ENCODE data around the gene SPPL3. TPM values are rescaled to one million over a fixed set of nuclear protein-coding genes. Genes with fewer than 3 reads are reported as not detected.

SPPL3 gene
- total RNA-seq, 2 donors from 2014 or later, result 43.5 to 45.7 TPM

DNA sequence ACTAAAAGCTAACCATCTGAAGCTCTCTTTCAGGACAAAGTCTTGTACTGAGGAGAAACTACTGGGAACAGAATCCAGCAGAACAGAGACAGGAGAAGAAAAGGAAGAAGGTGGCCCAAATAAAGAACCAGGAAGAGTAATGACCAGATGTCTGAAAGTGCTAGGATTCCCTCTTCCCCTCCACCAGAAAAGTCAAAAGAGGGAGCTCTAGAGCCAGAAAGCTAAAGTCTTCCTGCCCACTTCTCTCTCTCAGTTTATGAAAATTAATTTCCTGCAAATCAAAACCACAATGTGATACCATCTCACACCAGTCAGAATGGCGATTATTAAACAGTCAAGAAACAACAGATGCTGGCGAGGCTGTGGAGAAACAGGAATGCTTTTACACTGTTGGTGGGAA lies 47.2 kb downstream of the SPPL3 start:
- Mint-ChIP-seq H3K4me3 (peak overlapping the region; percentile 17 to 28), H3K36me3 (ENCODE audit: insufficient read depth in 2 of 2) (peaks cover 5 to 11% of the 10 kb centered on the region in 2 donors), H3K9me3 (peaks cover 2 to 4% of the 10 kb centered on the region in 2 donors), H3K27ac (peak overlapping the region; percentile 53), H3K27me3 (ENCODE audit: low read depth) (no peaks in the 10 kb centered on the region), H3K4me1 (ENCODE audit: low read depth) (peaks cover 44% of the 10 kb centered on the region)
- DNase-seq (no peak), ATAC-seq (replicated peaks in 1 of 2) (no peak)

DNA sequence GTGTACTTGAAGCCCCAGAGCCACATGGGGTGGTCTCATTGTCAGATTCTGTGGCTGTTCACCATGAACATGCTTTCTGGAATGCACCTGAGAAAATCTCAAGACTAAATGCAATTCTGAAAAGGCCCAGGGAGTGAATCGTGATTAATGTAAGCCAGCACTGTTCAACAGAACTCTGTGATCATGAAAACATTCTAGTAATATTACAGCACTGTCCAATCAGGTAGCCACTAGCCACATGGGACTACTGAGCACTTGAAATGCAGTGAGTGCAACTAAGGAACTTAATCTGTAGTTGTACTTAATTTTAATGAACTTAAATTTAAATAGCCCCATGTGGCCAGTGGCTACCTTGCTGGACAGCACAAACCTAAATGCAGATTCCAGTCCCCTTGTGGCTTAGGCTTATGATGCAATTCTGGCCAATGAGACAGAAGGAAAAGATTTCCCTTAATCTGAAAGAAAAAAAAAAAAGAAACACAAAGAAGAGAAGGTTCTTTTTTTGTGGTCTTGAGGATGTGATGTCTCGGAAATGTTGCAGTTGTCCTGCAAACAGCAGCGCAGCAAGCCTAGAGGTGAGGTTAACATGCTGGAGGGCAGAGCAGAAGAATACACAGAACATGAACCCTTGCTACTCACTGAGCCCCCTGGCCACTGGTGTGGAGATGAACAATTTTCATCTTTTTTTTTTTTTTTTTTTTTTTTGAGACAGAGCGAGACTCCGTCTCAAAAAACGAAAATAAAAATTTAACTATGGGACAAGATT lies 48.2 kb downstream of the SPPL3 start:
- ATAC-seq (replicated peaks in 1 of 2) (peak; percentile 65 to 69), DNase-seq (peak in 1 of 2 donors; percentile 17)
- Mint-ChIP-seq H3K27ac (peak overlapping the region; percentile 60), H3K36me3 (ENCODE audit: insufficient read depth in 2 of 2) (peaks cover 5 to 11% of the 10 kb centered on the region in 2 donors), H3K4me3 (peak overlapping the region in 1 of 2 donors; percentile 55), H3K27me3 (ENCODE audit: low read depth) (no peaks in the 10 kb centered on the region), H3K9me3 (peaks cover 2 to 4% of the 10 kb centered on the region in 2 donors), H3K4me1 (ENCODE audit: low read depth) (peaks cover 54% of the 10 kb centered on the region)

DNA sequence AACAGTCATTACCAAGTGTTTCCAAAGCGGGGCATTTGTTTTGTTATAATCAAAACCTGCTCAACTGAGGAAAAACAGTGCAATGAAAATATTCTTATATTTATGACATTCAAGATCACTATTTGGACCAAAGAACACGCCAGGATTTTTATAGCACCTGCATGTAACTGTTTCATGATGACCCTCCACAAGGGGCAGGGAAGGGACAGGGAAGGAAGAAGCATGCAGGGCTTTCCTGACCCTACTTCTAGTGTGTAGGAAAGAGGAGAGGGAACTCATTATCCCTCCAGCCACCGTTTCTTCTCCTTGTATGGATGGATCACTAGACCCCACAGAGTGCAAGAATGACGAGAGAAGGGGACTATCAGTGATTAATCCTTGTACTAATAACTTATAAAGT lies 49.4 kb downstream of the SPPL3 start:
- ATAC-seq (replicated peaks in 1 of 2), result no peak
- no peak for DNase-seq
- peaks cover 5 to 11% of the 10 kb centered on the region in 2 donors for H3K36me3 Mint-ChIP-seq (ENCODE audit: insufficient read depth in 2 of 2)
- peaks cover 66% of the 10 kb centered on the region for H3K4me1 Mint-ChIP-seq (ENCODE audit: low read depth)
- H3K27me3 Mint-ChIP-seq (ENCODE audit: low read depth), result no peaks in the 10 kb centered on the region
- no peak overlapping the region for H3K4me3 Mint-ChIP-seq
- peaks cover 2 to 4% of the 10 kb centered on the region in 2 donors for H3K9me3 Mint-ChIP-seq
- H3K27ac Mint-ChIP-seq, result no peak overlapping the region

DNA sequence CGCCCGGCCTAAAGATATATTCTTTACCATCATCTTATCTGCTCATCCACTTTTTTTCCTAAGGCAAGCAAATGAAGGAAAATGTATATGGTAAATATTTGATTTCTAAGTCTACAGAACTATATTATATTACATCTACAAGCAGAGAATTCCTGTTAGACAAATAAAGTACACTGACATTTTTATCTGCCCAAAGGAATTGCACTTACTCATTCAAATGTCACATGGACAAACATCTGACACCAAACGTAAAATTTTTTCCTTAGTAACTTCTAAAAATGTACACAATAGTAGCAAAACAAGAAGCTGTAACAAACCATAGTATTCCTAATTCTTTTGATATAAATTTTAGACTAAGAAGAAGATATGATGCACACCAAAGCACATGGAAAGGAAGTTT lies 51.0 kb downstream of the SPPL3 start:
- no peak for ATAC-seq (replicated peaks in 1 of 2)
- H3K27ac Mint-ChIP-seq, result no peak overlapping the region

DNA sequence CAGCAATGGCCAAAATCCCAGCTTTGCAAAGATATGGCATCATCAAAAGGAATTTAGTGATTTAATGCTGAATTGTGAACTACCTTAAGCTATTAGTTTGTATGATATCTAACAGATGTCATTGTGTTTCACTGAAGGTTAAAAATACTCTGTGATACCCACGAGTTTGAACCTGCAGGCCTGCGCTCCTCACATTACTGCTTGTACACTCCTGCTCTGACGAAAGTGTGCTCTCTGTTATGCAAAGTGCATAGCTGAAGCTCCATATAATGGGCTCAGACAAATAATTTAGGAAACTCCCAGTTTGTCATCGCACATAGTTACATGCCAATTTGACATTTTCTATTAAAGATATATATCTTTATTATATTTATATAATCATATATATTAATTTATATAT lies 52.2 kb downstream of the SPPL3 start:
- no peaks in the 10 kb centered on the region for H3K27me3 Mint-ChIP-seq (ENCODE audit: low read depth)
- peaks cover 71% of the 10 kb centered on the region for H3K4me1 Mint-ChIP-seq (ENCODE audit: low read depth)
- no peak overlapping the region for H3K27ac Mint-ChIP-seq
- H3K4me3 Mint-ChIP-seq, result no peak overlapping the region
- ATAC-seq (replicated peaks in 1 of 2) (no peak), DNase-seq (no peak)
- no peaks in the 10 kb centered on the region for H3K9me3 Mint-ChIP-seq
- no peaks in the 10 kb centered on the region for H3K36me3 Mint-ChIP-seq (ENCODE audit: insufficient read depth in 2 of 2)

More for the DNA sequence above, 51.0 kb downstream of the SPPL3 start:
- peaks cover 2 to 3% of the 10 kb centered on the region in 2 donors for H3K36me3 Mint-ChIP-seq (ENCODE audit: insufficient read depth in 2 of 2)
- peaks cover 71% of the 10 kb centered on the region for H3K4me1 Mint-ChIP-seq (ENCODE audit: low read depth)
- no peaks in the 10 kb centered on the region for H3K27me3 Mint-ChIP-seq (ENCODE audit: low read depth)
- H3K4me3 Mint-ChIP-seq, result no peak overlapping the region
- peaks cover 0 to 1% of the 10 kb centered on the region in 2 donors for H3K9me3 Mint-ChIP-seq
- no peak for DNase-seq

DNA sequence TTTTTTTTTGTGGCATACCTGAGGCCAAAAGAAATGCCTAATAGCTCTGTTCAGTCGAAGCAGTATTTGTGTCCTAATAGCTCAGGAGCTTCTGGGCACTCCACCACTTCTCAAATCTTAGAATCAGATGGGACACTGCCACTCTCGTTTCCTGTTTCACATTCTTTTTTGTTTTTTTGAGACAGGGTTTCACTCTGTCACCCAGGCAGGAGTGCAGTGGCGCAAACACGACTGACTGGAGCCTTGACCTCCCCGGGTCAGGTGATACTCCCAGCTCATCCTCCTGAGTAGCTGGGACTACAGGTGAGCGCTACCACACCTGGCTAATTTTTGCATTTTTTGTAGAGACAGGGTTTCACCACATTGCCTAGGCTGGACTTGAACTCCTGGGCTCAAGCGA lies 52.7 kb downstream of the SPPL3 start:
- ATAC-seq (replicated peaks in 1 of 2), result no peak
- Mint-ChIP-seq H3K27ac (no peak overlapping the region), H3K4me3 (peak overlapping the region in 1 of 2 donors; percentile 4), H3K4me1 (ENCODE audit: low read depth) (peaks cover 71% of the 10 kb centered on the region), H3K27me3 (ENCODE audit: low read depth) (no peaks in the 10 kb centered on the region), H3K36me3 (ENCODE audit: insufficient read depth in 2 of 2) (no peaks in the 10 kb centered on the region), H3K9me3 (no peaks in the 10 kb centered on the region)
- no peak for DNase-seq

DNA sequence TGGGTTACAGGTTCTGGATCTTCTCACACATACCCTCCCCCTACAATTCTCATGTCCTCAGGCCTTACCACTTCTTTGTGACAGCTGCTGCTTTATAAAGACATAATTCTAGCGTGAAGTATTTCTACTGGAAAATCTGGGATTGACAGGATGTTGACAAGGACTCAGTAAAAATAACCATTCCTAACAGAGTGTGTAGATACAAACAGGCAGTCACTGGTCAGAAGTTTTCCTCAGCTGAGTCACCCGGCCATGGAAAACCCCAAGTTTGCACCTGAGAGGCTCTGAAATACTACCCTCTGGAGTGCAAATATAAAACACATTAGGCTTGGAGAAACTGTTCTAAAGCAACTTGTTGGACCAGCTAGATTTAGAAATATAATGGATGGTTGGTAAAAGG lies 54.4 kb downstream of the SPPL3 start:
- Mint-ChIP-seq H3K4me3 (no peak overlapping the region), H3K36me3 (ENCODE audit: insufficient read depth in 2 of 2) (no peaks in the 10 kb centered on the region), H3K9me3 (no peaks in the 10 kb centered on the region), H3K27me3 (ENCODE audit: low read depth) (no peaks in the 10 kb centered on the region), H3K4me1 (ENCODE audit: low read depth) (peaks cover 64% of the 10 kb centered on the region), H3K27ac (no peak overlapping the region)
- peak in 1 of 2 donors; percentile 34 for ATAC-seq (replicated peaks in 1 of 2)
- DNase-seq, result no peak

DNA sequence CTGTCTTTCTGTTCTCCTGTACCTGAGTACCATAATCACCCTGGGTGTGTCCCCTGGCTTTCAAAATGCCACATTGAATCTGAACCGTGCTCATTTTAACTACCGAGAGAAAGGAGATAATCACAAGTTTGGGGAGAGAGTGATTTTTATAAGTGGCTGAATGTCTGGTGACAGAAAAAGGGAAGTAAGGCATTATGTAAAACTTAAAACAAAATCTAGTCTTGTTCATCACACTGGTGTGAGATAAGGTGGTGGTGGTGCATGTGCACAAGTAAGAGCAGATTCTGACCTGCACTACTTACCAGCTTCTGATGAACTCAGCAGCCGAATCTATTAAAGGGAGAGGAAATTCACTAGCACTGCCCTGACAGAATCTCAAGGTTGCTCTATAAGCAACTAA lies 56.3 kb downstream of the SPPL3 start:
- Mint-ChIP-seq H3K4me1 (ENCODE audit: low read depth) (peaks cover 64% of the 10 kb centered on the region), H3K36me3 (ENCODE audit: insufficient read depth in 2 of 2) (no peaks in the 10 kb centered on the region), H3K4me3 (no peak overlapping the region), H3K9me3 (no peaks in the 10 kb centered on the region), H3K27ac (peak overlapping the region; percentile 1), H3K27me3 (ENCODE audit: low read depth) (no peaks in the 10 kb centered on the region)
- no peak for DNase-seq
- no peak for ATAC-seq (replicated peaks in 1 of 2)

DNA sequence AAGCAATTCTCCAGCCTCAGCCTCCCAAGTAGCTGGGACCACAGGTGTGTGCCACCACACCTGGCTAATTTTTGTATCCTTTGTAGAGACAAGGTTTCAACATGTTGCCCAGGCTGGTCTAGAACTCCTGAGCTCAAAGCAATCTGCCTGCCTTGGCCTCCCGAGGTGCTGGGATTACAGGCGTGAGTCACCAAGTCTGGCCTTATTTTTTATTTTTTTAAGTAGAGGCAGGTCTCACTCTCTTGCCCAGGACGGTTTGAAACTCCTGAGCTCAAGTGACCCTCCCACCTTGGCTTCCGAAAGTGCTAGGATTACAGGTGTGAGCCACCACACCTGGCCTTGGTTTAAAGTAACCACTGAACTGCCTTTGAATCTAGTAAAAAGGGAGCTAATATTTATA lies 56.8 kb downstream of the SPPL3 start:
- no peak overlapping the region for H3K27ac Mint-ChIP-seq
- H3K4me1 Mint-ChIP-seq (ENCODE audit: low read depth), result peaks cover 64% of the 10 kb centered on the region

DNA sequence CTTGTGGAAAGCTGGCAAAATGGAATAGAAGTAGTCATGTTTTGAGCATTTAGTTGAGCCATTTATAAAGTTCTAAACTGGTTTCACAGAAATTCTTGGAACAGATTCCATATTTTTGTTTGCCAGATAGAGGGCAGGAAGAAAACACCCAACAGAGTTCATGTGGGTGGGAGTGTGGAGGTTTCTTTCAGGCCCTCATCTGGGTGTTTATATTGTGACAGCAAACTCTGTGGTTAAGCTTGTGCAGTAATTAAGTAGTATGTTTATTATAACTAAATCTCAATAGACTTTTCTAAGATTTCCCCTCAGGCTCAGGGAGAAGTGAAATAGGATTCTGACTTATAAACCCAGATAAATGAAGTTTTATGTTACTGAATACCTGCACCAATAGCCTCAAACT lies 57.4 kb downstream of the SPPL3 start:
- Mint-ChIP-seq H3K27me3 (ENCODE audit: low read depth) (no peaks in the 10 kb centered on the region), H3K9me3 (no peaks in the 10 kb centered on the region), H3K27ac (peak overlapping the region; percentile 61), H3K4me1 (ENCODE audit: low read depth) (peaks cover 60% of the 10 kb centered on the region), H3K36me3 (ENCODE audit: insufficient read depth in 2 of 2) (no peaks in the 10 kb centered on the region), H3K4me3 (no peak overlapping the region)
- ATAC-seq (replicated peaks in 1 of 2), result no peak
- DNase-seq, result no peak

More for the DNA sequence above, 56.8 kb downstream of the SPPL3 start:
- Mint-ChIP-seq H3K27me3 (ENCODE audit: low read depth) (no peaks in the 10 kb centered on the region), H3K4me3 (no peak overlapping the region), H3K9me3 (no peaks in the 10 kb centered on the region), H3K36me3 (ENCODE audit: insufficient read depth in 2 of 2) (no peaks in the 10 kb centered on the region)
- DNase-seq (no peak), ATAC-seq (replicated peaks in 1 of 2) (no peak)

DNA sequence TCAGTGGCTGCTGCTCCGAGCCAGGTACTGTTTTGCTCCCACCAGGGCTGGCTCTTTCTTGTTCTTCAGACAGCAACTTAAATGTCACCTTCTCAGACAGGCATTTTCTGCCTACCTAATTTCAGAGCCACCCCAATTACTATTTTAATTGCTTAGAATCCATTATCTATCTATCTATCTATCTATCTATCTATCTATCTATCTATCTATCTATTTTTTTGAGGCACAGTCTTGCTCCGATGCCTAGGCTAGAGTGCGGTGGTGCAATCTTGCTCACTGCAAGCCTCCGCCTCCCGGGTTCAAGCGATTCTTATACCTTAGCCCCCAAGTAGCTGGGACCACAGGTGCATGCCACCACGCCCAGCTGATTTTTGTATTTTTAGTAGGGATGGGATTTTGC lies 58.5 kb downstream of the SPPL3 start:
- H3K27ac Mint-ChIP-seq, result no peak overlapping the region
- no peaks in the 10 kb centered on the region for H3K27me3 Mint-ChIP-seq (ENCODE audit: low read depth)
- peaks cover 50% of the 10 kb centered on the region for H3K4me1 Mint-ChIP-seq (ENCODE audit: low read depth)
- no peaks in the 10 kb centered on the region for H3K9me3 Mint-ChIP-seq
- no peak overlapping the region for H3K4me3 Mint-ChIP-seq
- no peak for DNase-seq
- H3K36me3 Mint-ChIP-seq (ENCODE audit: insufficient read depth in 2 of 2), result no peaks in the 10 kb centered on the region
- ATAC-seq (replicated peaks in 1 of 2), result no peak

DNA sequence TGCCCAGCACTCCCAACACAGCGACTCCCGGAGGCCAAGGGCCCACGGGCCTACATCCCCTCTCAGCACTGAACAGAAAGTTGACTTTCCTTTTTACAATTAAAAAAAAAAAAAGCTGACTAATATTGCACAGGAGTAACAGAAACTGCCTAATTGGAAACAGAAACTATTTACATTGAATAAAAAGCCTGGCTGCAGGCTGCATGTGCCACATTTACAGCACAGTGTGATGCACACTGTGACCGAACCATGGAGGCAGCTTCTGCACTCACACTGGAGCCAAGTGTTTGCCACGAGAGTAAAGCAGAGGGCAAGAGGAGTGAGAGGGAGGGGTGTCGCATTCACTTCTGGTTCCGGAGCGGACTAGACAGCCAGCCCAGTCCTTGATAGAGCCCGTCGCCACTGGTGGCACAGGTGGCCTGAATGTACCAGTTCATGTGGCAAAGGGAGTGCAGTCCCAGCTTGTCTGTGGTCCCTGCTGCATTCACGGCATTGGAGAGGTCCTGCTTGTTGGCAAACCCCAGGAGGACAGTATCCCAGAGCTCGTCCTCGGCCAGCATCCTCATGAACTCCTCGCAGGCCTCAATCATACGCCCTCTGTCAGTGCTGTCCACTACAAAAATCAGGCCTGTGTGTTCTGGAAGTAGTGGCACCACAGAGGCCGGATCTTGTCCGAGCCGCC lies 59.2 kb downstream of the SPPL3 start:
- Mint-ChIP-seq H3K9me3 (no peaks in the 10 kb centered on the region), H3K27me3 (ENCODE audit: low read depth) (no peaks in the 10 kb centered on the region), H3K4me3 (no peak overlapping the region), H3K4me1 (ENCODE audit: low read depth) (peaks cover 47% of the 10 kb centered on the region), H3K27ac (no peak overlapping the region), H3K36me3 (ENCODE audit: insufficient read depth in 2 of 2) (peaks cover 0 to 1% of the 10 kb centered on the region in 2 donors)
- DNase-seq, result no peak
- no peak for ATAC-seq (replicated peaks in 1 of 2)

DNA sequence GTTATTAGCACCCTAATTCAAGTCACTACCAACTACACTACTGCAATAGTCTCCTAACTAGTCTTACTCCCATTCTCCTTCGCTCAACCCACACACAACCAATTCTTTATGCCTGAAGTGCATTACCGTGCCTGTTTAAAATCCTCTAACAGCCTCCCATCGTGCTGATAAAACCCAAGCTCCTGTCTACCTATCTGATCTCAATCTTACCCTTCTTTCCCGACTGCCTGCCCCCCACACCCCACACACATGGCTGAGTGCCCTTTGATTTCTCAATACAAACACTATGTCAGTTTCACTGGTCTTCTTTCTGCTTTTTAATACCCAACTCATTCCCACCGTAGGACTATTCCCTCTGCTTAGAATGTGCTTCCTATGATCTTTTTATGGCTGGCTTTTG lies 59.9 kb downstream of the SPPL3 start:
- Mint-ChIP-seq H3K27ac (no peak overlapping the region), H3K4me3 (no peak overlapping the region), H3K27me3 (ENCODE audit: low read depth) (no peaks in the 10 kb centered on the region), H3K36me3 (ENCODE audit: insufficient read depth in 2 of 2) (peaks cover 0 to 1% of the 10 kb centered on the region in 2 donors), H3K4me1 (ENCODE audit: low read depth) (peaks cover 42% of the 10 kb centered on the region), H3K9me3 (no peaks in the 10 kb centered on the region)
- ATAC-seq (replicated peaks in 1 of 2) (no peak), DNase-seq (no peak)

Data from activated T-cell treated with anti-CD3 and anti-CD28 coated beads, Interleukin-2, amount 50 U/mL, for 72 hours (primary cell).